ENCODE data around the gene CPA2. TPM values are rescaled to one million over a fixed set of nuclear protein-coding genes. Genes with fewer than 3 reads are reported as not detected.
"Not testable (repeated sequence)": the region's sequence is repeated elsewhere in the genome, so short reads cannot be mapped to it uniquely, and the experiment has no call there.

Gene CPA2
- total RNA-seq, 1 donor from 2014 or later, result 0.52 TPM

GRCh38 chr7:130228840-130229502, 37.7 kb upstream of the CPA2 start:
- no peaks in the 10 kb centered on the region for H3K9me3 ChIP-seq (ENCODE audit: control insufficient read depth in 3 of 3, low read length in 3 of 3)
- H3K27me3 ChIP-seq (ENCODE audit: control insufficient read depth in 3 of 3, insufficient read depth in 3 of 3, low read length in 3 of 3), result no peaks in the 10 kb centered on the region
- H3K4me1 ChIP-seq (ENCODE audit: control insufficient read depth in 3 of 3, insufficient read depth in 3 of 3, low read length in 3 of 3), result no peaks in the 10 kb centered on the region
- H3K4me3 ChIP-seq (ENCODE audit: low read length in 3 of 3), result no peak overlapping the region
- no peak overlapping the region for H3K9ac ChIP-seq (ENCODE audit: low read depth in 1 of 3, low read length in 3 of 3)
- no peaks in the 10 kb centered on the region for H3K36me3 ChIP-seq (ENCODE audit: control insufficient read depth in 3 of 3, insufficient read depth in 3 of 3, low read length in 3 of 3)
- H3K27ac ChIP-seq (ENCODE audit: low read depth, low read length), result no peak overlapping the region

- H3K4me1 ChIP-seq (ENCODE audit: control insufficient read depth in 3 of 3, insufficient read depth in 3 of 3, low read length in 3 of 3); H3K36me3 ChIP-seq (ENCODE audit: control insufficient read depth in 3 of 3, insufficient read depth in 3 of 3, low read length in 3 of 3); H3K27me3 ChIP-seq (ENCODE audit: control insufficient read depth in 3 of 3, insufficient read depth in 3 of 3, low read length in 3 of 3); H3K4me3 ChIP-seq (ENCODE audit: low read length in 3 of 3); H3K27ac ChIP-seq (ENCODE audit: low read depth, low read length); H3K9me3 ChIP-seq (ENCODE audit: control insufficient read depth in 3 of 3, low read length in 3 of 3); H3K9ac ChIP-seq (ENCODE audit: low read depth in 1 of 3, low read length in 3 of 3): not testable (repeated sequence)
Observed at GRCh38 chr7:130229981-130230380, 36.7 kb upstream of the CPA2 start.

GRCh38 chr7:130231792-130232191, 34.9 kb upstream of the CPA2 start:
- Histone ChIP-seq H3K27me3 (ENCODE audit: control insufficient read depth in 3 of 3, insufficient read depth in 3 of 3, low read length in 3 of 3) (no peaks in the 10 kb centered on the region), H3K4me1 (ENCODE audit: control insufficient read depth in 3 of 3, insufficient read depth in 3 of 3, low read length in 3 of 3) (peaks cover 0 to 6% (median 3%) of the 10 kb centered on the region in 3 donors), H3K9me3 (ENCODE audit: control insufficient read depth in 3 of 3, low read length in 3 of 3) (no peaks in the 10 kb centered on the region), H3K27ac (ENCODE audit: low read depth, low read length) (no peak overlapping the region), H3K36me3 (ENCODE audit: control insufficient read depth in 3 of 3, insufficient read depth in 3 of 3, low read length in 3 of 3) (no peaks in the 10 kb centered on the region), H3K4me3 (ENCODE audit: low read length in 3 of 3) (no peak overlapping the region), H3K9ac (ENCODE audit: low read depth in 1 of 3, low read length in 3 of 3) (no peak overlapping the region)

GRCh38 chr7:130232209-130232608, 34.5 kb upstream of the CPA2 start:
- Histone ChIP-seq H3K27ac (ENCODE audit: low read depth, low read length) (no peak overlapping the region), H3K9ac (ENCODE audit: low read depth in 1 of 3, low read length in 3 of 3) (no peak overlapping the region), H3K4me1 (ENCODE audit: control insufficient read depth in 3 of 3, insufficient read depth in 3 of 3, low read length in 3 of 3) (peaks cover 0 to 7% (median 3%) of the 10 kb centered on the region in 3 donors), H3K4me3 (ENCODE audit: low read length in 3 of 3) (no peak overlapping the region), H3K9me3 (ENCODE audit: control insufficient read depth in 3 of 3, low read length in 3 of 3) (no peaks in the 10 kb centered on the region), H3K36me3 (ENCODE audit: control insufficient read depth in 3 of 3, insufficient read depth in 3 of 3, low read length in 3 of 3) (no peaks in the 10 kb centered on the region), H3K27me3 (ENCODE audit: control insufficient read depth in 3 of 3, insufficient read depth in 3 of 3, low read length in 3 of 3) (no peaks in the 10 kb centered on the region)

- Histone ChIP-seq H3K4me3 (ENCODE audit: low read length in 3 of 3) (no peak overlapping the region), H3K4me1 (ENCODE audit: control insufficient read depth in 3 of 3, insufficient read depth in 3 of 3, low read length in 3 of 3) (peaks cover 0 to 7% (median 3%) of the 10 kb centered on the region in 3 donors), H3K27me3 (ENCODE audit: control insufficient read depth in 3 of 3, insufficient read depth in 3 of 3, low read length in 3 of 3) (no peaks in the 10 kb centered on the region), H3K27ac (ENCODE audit: low read depth, low read length) (no peak overlapping the region), H3K36me3 (ENCODE audit: control insufficient read depth in 3 of 3, insufficient read depth in 3 of 3, low read length in 3 of 3) (no peaks in the 10 kb centered on the region), H3K9ac (ENCODE audit: low read depth in 1 of 3, low read length in 3 of 3) (no peak overlapping the region), H3K9me3 (ENCODE audit: control insufficient read depth in 3 of 3, low read length in 3 of 3) (no peaks in the 10 kb centered on the region)
Observed at GRCh38 chr7:130234078-130234477, 32.6 kb upstream of the CPA2 start.

GRCh38 chr7:130236361-130236760, 30.3 kb upstream of the CPA2 start:
- H3K9me3 ChIP-seq (ENCODE audit: control insufficient read depth in 3 of 3, low read length in 3 of 3); H3K4me3 ChIP-seq (ENCODE audit: low read length in 3 of 3); H3K36me3 ChIP-seq (ENCODE audit: control insufficient read depth in 3 of 3, insufficient read depth in 3 of 3, low read length in 3 of 3); H3K4me1 ChIP-seq (ENCODE audit: control insufficient read depth in 3 of 3, insufficient read depth in 3 of 3, low read length in 3 of 3); H3K27ac ChIP-seq (ENCODE audit: low read depth, low read length); H3K27me3 ChIP-seq (ENCODE audit: control insufficient read depth in 3 of 3, insufficient read depth in 3 of 3, low read length in 3 of 3); H3K9ac ChIP-seq (ENCODE audit: low read depth in 1 of 3, low read length in 3 of 3): not testable (repeated sequence)

- Histone ChIP-seq H3K36me3 (ENCODE audit: control insufficient read depth in 3 of 3, insufficient read depth in 3 of 3, low read length in 3 of 3) (no peaks in the 10 kb centered on the region), H3K9ac (ENCODE audit: low read depth in 1 of 3, low read length in 3 of 3) (no peak overlapping the region), H3K27me3 (ENCODE audit: control insufficient read depth in 3 of 3, insufficient read depth in 3 of 3, low read length in 3 of 3) (no peaks in the 10 kb centered on the region), H3K4me1 (ENCODE audit: control insufficient read depth in 3 of 3, insufficient read depth in 3 of 3, low read length in 3 of 3) (peaks cover 0 to 7% (median 3%) of the 10 kb centered on the region in 3 donors), H3K27ac (ENCODE audit: low read depth, low read length) (no peak overlapping the region), H3K9me3 (ENCODE audit: control insufficient read depth in 3 of 3, low read length in 3 of 3) (no peaks in the 10 kb centered on the region), H3K4me3 (ENCODE audit: low read length in 3 of 3) (no peak overlapping the region)
Observed at GRCh38 chr7:130240240-130240639, 26.4 kb upstream of the CPA2 start.

- H3K4me3 ChIP-seq (ENCODE audit: low read length in 3 of 3), result no peak overlapping the region
- H3K4me1 ChIP-seq (ENCODE audit: control insufficient read depth in 3 of 3, insufficient read depth in 3 of 3, low read length in 3 of 3), result no peaks in the 10 kb centered on the region
- H3K9me3 ChIP-seq (ENCODE audit: control insufficient read depth in 3 of 3, low read length in 3 of 3), result no peaks in the 10 kb centered on the region
- no peaks in the 10 kb centered on the region for H3K27me3 ChIP-seq (ENCODE audit: control insufficient read depth in 3 of 3, insufficient read depth in 3 of 3, low read length in 3 of 3)
- H3K27ac ChIP-seq (ENCODE audit: low read depth, low read length), result no peak overlapping the region
- H3K9ac ChIP-seq (ENCODE audit: low read depth in 1 of 3, low read length in 3 of 3), result no peak overlapping the region
- H3K36me3 ChIP-seq (ENCODE audit: control insufficient read depth in 3 of 3, insufficient read depth in 3 of 3, low read length in 3 of 3), result no peaks in the 10 kb centered on the region
Observed at GRCh38 chr7:130242198-130243014, 24.3 kb upstream of the CPA2 start.

GRCh38 chr7:130243486-130243885, 23.2 kb upstream of the CPA2 start:
- H3K9ac ChIP-seq (ENCODE audit: low read depth in 1 of 3, low read length in 3 of 3); H3K9me3 ChIP-seq (ENCODE audit: control insufficient read depth in 3 of 3, low read length in 3 of 3); H3K36me3 ChIP-seq (ENCODE audit: control insufficient read depth in 3 of 3, insufficient read depth in 3 of 3, low read length in 3 of 3); H3K4me1 ChIP-seq (ENCODE audit: control insufficient read depth in 3 of 3, insufficient read depth in 3 of 3, low read length in 3 of 3); H3K4me3 ChIP-seq (ENCODE audit: low read length in 3 of 3); H3K27ac ChIP-seq (ENCODE audit: low read depth, low read length); H3K27me3 ChIP-seq (ENCODE audit: control insufficient read depth in 3 of 3, insufficient read depth in 3 of 3, low read length in 3 of 3): not testable (repeated sequence)

- not testable (repeated sequence) for H3K27me3 ChIP-seq (ENCODE audit: control insufficient read depth in 3 of 3, insufficient read depth in 3 of 3, low read length in 3 of 3); H3K36me3 ChIP-seq (ENCODE audit: control insufficient read depth in 3 of 3, insufficient read depth in 3 of 3, low read length in 3 of 3); H3K4me3 ChIP-seq (ENCODE audit: low read length in 3 of 3)
Observed at GRCh38 chr7:130246491-130246890, 20.2 kb upstream of the CPA2 start.

More at GRCh38 chr7:130246491-130246890, 20.2 kb upstream of the CPA2 start:
- H3K27ac ChIP-seq (ENCODE audit: low read depth, low read length); H3K9me3 ChIP-seq (ENCODE audit: control insufficient read depth in 3 of 3, low read length in 3 of 3); H3K9ac ChIP-seq (ENCODE audit: low read depth in 1 of 3, low read length in 3 of 3); H3K4me1 ChIP-seq (ENCODE audit: control insufficient read depth in 3 of 3, insufficient read depth in 3 of 3, low read length in 3 of 3): not testable (repeated sequence)

Measured in skeletal muscle tissue (tissue), 4 donors.